Left hindlimb (tissue), 1 donor: ENCODE results near the gene LGI4.
"Not testable (repeated sequence)": the region's sequence is repeated elsewhere in the genome, so short reads cannot be mapped to it uniquely, and the experiment has no call there.

Source experiments
- DNase-seq: peaks from one replicate; pipeline ENCODE4 v3.0.0-alpha.2; 2018

Gene LGI4

GRCh38 chr19:35160629-35161433 lies 26.0 kb upstream of the LGI4 start:
- DNase-seq, result no peak

GRCh38 chr19:35159606-35160005 lies 24.7 kb upstream of the LGI4 start:
- DNase-seq, result no peak

GRCh38 chr19:35157431-35157830 lies 22.6 kb upstream of the LGI4 start:
- DNase-seq, result no peak

GRCh38 chr19:35156673-35157014 lies 21.8 kb upstream of the LGI4 start:
- DNase-seq, result no peak

GRCh38 chr19:35155981-35156672 lies 21.3 kb upstream of the LGI4 start:
- DNase-seq, result no peak

- no peak for DNase-seq
Observed at GRCh38 chr19:35155441-35155840, 20.6 kb upstream of the LGI4 start.

GRCh38 chr19:35154525-35155406 lies 19.9 kb upstream of the LGI4 start, which contains the start of gene FXYD5:
TSS of gene FXYD5 (plus strand) at chr19:35154735. CDS start at chr19:35155551, 816 bp downstream.
- DNase-seq, result no peak

GRCh38 chr19:35153701-35154524 lies 19.1 kb upstream of the LGI4 start:
- no peak for DNase-seq

GRCh38 chr19:35153129-35153522 lies 18.3 kb upstream of the LGI4 start:
- DNase-seq, result not testable (repeated sequence)

GRCh38 chr19:35151273-35152065 lies 16.6 kb upstream of the LGI4 start:
- no peak for DNase-seq

GRCh38 chr19:35150445-35150844 lies 15.6 kb upstream of the LGI4 start:
- no peak for DNase-seq

GRCh38 chr19:35149463-35149862 lies 14.6 kb upstream of the LGI4 start:
- DNase-seq, result no peak

- DNase-seq, result no peak
Observed at GRCh38 chr19:35146746-35147459, 12.0 kb upstream of the LGI4 start.

- DNase-seq, result no peak
Observed at GRCh38 chr19:35144600-35145436, 10.0 kb upstream of the LGI4 start.

GRCh38 chr19:35144259-35144599 lies 9.4 kb upstream of the LGI4 start:
- DNase-seq, result no peak

- no peak for DNase-seq
Observed at GRCh38 chr19:35143818-35144217, 9.0 kb upstream of the LGI4 start.

GRCh38 chr19:35143231-35143715 lies 8.4 kb upstream of the LGI4 start, which contains the start of gene FXYD7:
TSS of gene FXYD7 (plus strand) at chr19:35143255. CDS start at chr19:35143334, 79 bp downstream.
- DNase-seq, result peak; percentile 43

- DNase-seq, result peak; percentile 65
Observed at GRCh38 chr19:35142606-35143230, 7.9 kb upstream of the LGI4 start.
